SU-DHL-6 (cell line): ENCODE measurements around the gene TDRD1.

ENCODE experiments used
- H2AFZ ChIP-seq: fragments of 200-600 bp; sonication (generic); 2 replicates; pipeline ENCODE4 v1.6.1; 2014; ENCODE audit warnings: low read depth, mild to moderate bottlenecking, moderate library complexity, mixed read lengths, antibody characterized with exemption, low read length; ENCODE audit not compliant: severe bottlenecking
- H3F3A ChIP-seq: fragments of 200-600 bp; shearing (Covaris generic); 2 replicates; pipeline ENCODE4 v1.6.0; 2016; ENCODE audit warnings: antibody characterized with exemption, mild to moderate bottlenecking; ENCODE audit not compliant: insufficient read depth
- H3K27ac ChIP-seq: fragments of 200-600 bp; sonication (generic); 2 replicates; pipeline ENCODE4 v1.5.1; 2016; ENCODE audit warnings: low read depth, mild to moderate bottlenecking, low read length, moderate library complexity, mixed read lengths
- H3K27me3 ChIP-seq: fragments of 200-600 bp; sonication (generic), shearing (Covaris generic); 2 replicates; pipeline ENCODE4 v1.6.0; 2014; ENCODE audit warnings: mild to moderate bottlenecking, low read length
- H3K36me3 ChIP-seq: fragments of 200-600 bp; sonication (generic); 2 replicates; pipeline ENCODE4 v1.6.1; 2014; ENCODE audit warnings: mild to moderate bottlenecking, low read length, mixed read lengths
- H3K4me2 ChIP-seq: fragments of 300-600, 200-600 bp; shearing (Covaris generic), sonication (generic); 2 replicates; pipeline ENCODE4 v1.6.0; 2014; ENCODE audit warnings: low read length, low read depth, mild to moderate bottlenecking; ENCODE audit not compliant: poor library complexity, severe bottlenecking
- H3K4me3 ChIP-seq: fragments of 200-600 bp; sonication (generic); 2 replicates; pipeline ENCODE4 v1.5.1; 2014; ENCODE audit warnings: antibody characterized with exemption, low read length, mild to moderate bottlenecking, mixed read lengths; ENCODE audit not compliant: insufficient read depth, poor library complexity, severe bottlenecking
- H3K79me2 ChIP-seq: fragments of 200-600 bp; sonication (generic); 2 replicates; pipeline ENCODE4 v1.6.1; 2014; ENCODE audit warnings: mild to moderate bottlenecking, low read length, moderate library complexity; ENCODE audit not compliant: insufficient read depth
- H3K9ac ChIP-seq: fragments of 200-600 bp; sonication (generic); 2 replicates; pipeline ENCODE4 v1.7.0; 2014; ENCODE audit warnings: mild to moderate bottlenecking, low read length
- H3K9me2 ChIP-seq: fragments of 200-600 bp; sonication (generic); replicated peaks from 2 replicates; pipeline ENCODE4 v1.6.1; 2014; ENCODE audit warnings: low read length; ENCODE audit not compliant: insufficient read depth
- H3K9me3 ChIP-seq: fragments of 200-600 bp; sonication (generic); 2 replicates; pipeline ENCODE4 v1.6.1; 2014; ENCODE audit warnings: low read length, mixed read lengths; ENCODE audit not compliant: insufficient read depth
- H4K20me1 ChIP-seq: fragments of 200-600 bp; sonication (generic); 2 replicates; pipeline ENCODE4 v1.6.1; 2014; ENCODE audit warnings: low read depth, mild to moderate bottlenecking, antibody characterized with exemption, low read length, moderate library complexity, mixed read lengths
- EZH2phosphoT487 ChIP-seq: fragments of 200-600 bp; sonication (generic), shearing (Covaris generic); conservative IDR thresholded peaks from 2 replicates; pipeline ENCODE4 v1.6.1; 2018; ENCODE audit warnings: mild to moderate bottlenecking, antibody characterized with exemption, low read length, moderate library complexity, mixed read lengths
- TF ChIP-seq, protein P1 (sequence below): fragments of 200-600 bp; sonication (generic); IDR thresholded peaks from one replicate; pipeline ENCODE4 v1.5.1; 2017; ENCODE audit warnings: antibody characterized with exemption, mild to moderate bottlenecking, low read length, moderate library complexity; ENCODE audit not compliant: insufficient read depth, poor library complexity, severe bottlenecking

Gene TDRD1

DNA sequence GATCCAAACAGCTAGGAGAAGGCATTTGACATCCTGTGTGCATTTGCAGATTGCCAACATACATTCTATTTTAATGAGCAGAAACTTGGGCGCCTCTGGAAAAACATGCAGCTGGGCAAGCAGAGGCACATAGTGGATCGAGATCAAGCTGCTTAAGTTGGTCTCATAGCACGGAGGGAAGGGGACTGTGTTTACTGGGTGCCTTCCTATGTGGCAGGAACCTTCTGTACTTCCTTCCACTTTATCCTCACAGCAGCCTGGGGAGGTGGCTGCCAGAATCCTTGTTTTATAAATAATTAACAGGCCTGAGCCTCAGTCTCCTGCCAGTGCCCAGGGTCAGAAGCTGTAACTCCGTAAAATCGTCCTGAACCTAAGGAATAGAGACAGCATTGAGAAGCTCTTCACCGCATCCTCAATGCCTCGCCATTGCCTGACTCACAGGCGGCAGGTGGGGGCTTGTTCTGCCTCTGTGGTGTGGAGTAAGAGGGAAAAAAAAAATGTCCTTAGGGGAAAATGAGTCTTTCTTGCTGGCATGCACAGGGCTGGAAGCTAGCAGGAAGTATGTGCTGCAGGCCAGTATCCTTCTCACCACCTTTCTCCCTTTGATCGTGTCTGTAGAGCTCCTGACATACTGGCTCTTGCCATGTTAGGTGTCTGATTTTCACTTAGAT is 66.1 kb downstream of the TDRD1 start:
- Histone ChIP-seq H3K27ac (no peak overlapping the region), H4K20me1 (no peaks in the 10 kb centered on the region), H3K9me3 (no peaks in the 10 kb centered on the region), H3K79me2 (no peaks in the 10 kb centered on the region), H3K36me3 (no peaks in the 10 kb centered on the region), H3K4me3 (no peak overlapping the region), H3K4me2 (no peak overlapping the region), H2AFZ (no peak overlapping the region), H3K9ac (no peak overlapping the region), H3F3A (no peaks in the 10 kb centered on the region), H3K9me2 (no peaks in the 10 kb centered on the region), H3K27me3 (no peaks in the 10 kb centered on the region)
- TF ChIP-seq, protein P1, sequence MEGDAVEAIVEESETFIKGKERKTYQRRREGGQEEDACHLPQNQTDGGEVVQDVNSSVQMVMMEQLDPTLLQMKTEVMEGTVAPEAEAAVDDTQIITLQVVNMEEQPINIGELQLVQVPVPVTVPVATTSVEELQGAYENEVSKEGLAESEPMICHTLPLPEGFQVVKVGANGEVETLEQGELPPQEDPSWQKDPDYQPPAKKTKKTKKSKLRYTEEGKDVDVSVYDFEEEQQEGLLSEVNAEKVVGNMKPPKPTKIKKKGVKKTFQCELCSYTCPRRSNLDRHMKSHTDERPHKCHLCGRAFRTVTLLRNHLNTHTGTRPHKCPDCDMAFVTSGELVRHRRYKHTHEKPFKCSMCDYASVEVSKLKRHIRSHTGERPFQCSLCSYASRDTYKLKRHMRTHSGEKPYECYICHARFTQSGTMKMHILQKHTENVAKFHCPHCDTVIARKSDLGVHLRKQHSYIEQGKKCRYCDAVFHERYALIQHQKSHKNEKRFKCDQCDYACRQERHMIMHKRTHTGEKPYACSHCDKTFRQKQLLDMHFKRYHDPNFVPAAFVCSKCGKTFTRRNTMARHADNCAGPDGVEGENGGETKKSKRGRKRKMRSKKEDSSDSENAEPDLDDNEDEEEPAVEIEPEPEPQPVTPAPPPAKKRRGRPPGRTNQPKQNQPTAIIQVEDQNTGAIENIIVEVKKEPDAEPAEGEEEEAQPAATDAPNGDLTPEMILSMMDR: no peak
- no peak for TF ChIP-seq EZH2phosphoT487

DNA sequence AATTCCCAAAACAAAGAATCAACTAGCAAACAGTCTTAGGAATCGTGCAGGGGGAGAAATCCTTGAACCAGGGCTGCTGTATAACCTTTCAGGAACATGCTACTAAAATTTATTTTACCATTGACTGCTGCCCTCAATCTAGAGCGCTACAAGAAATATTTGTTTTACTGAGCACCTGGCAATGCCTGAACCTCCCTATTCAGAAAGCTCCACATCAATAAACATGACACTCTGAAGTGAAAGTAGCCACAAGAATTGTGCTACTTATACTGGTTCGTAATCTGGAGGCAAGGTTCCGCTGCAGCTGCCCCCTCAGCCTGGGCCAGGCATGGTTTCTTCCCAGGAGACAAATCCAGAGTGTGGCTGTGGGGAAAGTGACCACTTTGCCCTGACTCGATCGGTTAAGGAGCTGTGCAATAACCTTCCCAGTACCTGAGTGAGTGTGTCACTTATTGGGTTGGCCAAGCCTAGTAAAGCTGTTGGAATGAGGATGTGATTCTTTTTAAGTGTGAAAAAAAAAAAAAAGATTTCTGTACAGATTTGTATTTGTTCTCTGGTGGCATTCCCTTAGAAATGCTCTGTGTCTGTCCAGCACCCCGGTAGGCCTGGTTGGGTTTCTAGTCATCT is 67.6 kb downstream of the TDRD1 start:
- H3K36me3 ChIP-seq: no peaks in the 10 kb centered on the region
- H3K4me2 ChIP-seq: no peak overlapping the region
- no peak for TF ChIP-seq EZH2phosphoT487
- TF ChIP-seq, protein P1: no peak
- no peaks in the 10 kb centered on the region for H3K9me2 ChIP-seq
- no peaks in the 10 kb centered on the region for H4K20me1 ChIP-seq
- no peak overlapping the region for H2AFZ ChIP-seq
- no peak overlapping the region for H3K4me3 ChIP-seq
- H3K27ac ChIP-seq: no peak overlapping the region
- no peak overlapping the region for H3K9ac ChIP-seq
- no peaks in the 10 kb centered on the region for H3F3A ChIP-seq
- no peaks in the 10 kb centered on the region for H3K27me3 ChIP-seq
- H3K79me2 ChIP-seq: no peaks in the 10 kb centered on the region
- H3K9me3 ChIP-seq: no peaks in the 10 kb centered on the region

DNA sequence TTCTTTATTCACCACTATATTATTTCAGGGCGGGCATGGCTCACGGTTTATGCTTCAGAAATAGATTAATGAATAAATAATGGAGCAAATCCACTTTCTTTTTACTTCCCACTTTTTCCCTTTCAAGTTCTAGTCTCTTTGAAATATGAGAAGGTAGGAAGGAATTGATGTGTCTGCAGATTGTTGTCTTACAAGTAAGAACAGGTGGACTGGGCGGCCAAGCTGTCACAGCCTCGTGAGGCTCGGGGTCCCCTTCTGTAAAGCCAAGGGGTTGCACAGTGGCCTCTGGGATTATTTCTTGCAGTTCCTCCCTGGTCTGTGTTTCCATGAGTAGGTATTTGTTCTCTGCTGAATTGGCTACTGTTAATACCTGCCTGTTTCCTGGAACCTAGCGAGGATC is 71.1 kb downstream of the TDRD1 start:
- Histone ChIP-seq H2AFZ (no peak overlapping the region), H3K4me2 (no peak overlapping the region), H3K79me2 (no peaks in the 10 kb centered on the region), H3K9me2 (no peaks in the 10 kb centered on the region), H3K9ac (no peak overlapping the region), H3K36me3 (no peaks in the 10 kb centered on the region), H3K4me3 (no peak overlapping the region), H4K20me1 (no peaks in the 10 kb centered on the region), H3F3A (no peaks in the 10 kb centered on the region), H3K9me3 (no peaks in the 10 kb centered on the region), H3K27me3 (no peaks in the 10 kb centered on the region), H3K27ac (no peak overlapping the region)
- TF ChIP-seq, protein P1: no peak
- no peak for TF ChIP-seq EZH2phosphoT487
